Retinal pigment epithelial cell (primary cell): ENCODE results near the gene GINS3.
"Not testable (repeated sequence)": the region's sequence is repeated elsewhere in the genome, so short reads cannot be mapped to it uniquely, and the experiment has no call there.

Experiments
- DNase-seq: peaks from one replicate; pipeline ENCODE4 v3.0.0-alpha.2; 2010; ENCODE audit warnings: low read depth
- H3K4me3 ChIP-seq: 2 replicates; pipeline ENCODE4 v1.5.1; 2011; ENCODE audit warnings: mild to moderate bottlenecking, low read length, control low read depth, moderate library complexity
- TF ChIP-seq, protein P1 (sequence below): conservative IDR thresholded peaks from 2 replicates; pipeline ENCODE4 v1.5.1; 2011; ENCODE audit warnings: low read depth, low read length, control low read depth, inconsistent platforms

Gene GINS3

DNA sequence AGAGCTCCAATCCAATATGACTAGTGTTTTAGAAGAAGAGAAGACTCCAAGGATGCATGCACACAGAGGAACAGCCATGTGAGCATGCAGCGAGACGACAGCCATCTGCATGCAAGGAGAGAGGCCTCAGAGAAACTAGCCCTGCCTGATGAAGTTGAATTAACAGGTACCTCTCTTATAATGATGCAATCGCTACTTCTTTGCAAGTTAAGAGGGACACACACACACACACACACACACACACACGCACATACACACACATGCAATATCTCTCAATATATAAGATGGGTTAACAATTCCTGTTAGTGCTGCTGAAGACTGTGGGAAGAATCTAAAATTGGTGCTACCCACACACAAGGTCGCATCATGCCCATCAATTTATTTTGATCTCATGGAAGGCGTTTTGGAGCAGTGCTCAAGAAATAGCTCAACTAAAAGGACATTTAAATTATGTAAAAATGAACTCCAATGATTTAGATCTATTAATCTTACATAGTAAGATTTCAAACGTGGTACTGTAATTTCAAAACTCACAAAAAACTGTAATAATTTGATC lies 7.0 kb upstream of the GINS3 start:
- DNase-seq = no peak
- H3K4me3 ChIP-seq = no peak overlapping the region
- TF ChIP-seq, protein P1, sequence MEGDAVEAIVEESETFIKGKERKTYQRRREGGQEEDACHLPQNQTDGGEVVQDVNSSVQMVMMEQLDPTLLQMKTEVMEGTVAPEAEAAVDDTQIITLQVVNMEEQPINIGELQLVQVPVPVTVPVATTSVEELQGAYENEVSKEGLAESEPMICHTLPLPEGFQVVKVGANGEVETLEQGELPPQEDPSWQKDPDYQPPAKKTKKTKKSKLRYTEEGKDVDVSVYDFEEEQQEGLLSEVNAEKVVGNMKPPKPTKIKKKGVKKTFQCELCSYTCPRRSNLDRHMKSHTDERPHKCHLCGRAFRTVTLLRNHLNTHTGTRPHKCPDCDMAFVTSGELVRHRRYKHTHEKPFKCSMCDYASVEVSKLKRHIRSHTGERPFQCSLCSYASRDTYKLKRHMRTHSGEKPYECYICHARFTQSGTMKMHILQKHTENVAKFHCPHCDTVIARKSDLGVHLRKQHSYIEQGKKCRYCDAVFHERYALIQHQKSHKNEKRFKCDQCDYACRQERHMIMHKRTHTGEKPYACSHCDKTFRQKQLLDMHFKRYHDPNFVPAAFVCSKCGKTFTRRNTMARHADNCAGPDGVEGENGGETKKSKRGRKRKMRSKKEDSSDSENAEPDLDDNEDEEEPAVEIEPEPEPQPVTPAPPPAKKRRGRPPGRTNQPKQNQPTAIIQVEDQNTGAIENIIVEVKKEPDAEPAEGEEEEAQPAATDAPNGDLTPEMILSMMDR = no peak

DNA sequence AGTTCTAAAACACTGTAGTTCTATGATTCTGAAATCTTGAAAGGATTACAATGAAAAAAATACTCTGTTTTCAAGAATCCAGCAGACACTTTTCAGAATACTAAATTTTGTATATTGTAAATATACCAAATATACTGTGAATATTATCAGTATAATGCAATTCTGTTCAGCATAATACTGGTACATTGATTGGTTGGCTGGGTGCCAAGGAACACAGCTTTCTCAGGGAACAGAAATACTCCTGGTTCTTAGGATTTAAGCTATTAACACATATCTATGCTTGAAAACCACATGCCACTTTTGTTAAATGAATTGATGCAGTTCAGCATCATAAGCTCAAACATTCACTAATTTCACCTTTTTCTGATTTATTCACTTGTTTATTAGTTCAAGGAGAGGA lies 2.5 kb upstream of the GINS3 start:
- no peak overlapping the region for H3K4me3 ChIP-seq
- DNase-seq = no peak
- TF ChIP-seq, protein P1 = no peak

DNA sequence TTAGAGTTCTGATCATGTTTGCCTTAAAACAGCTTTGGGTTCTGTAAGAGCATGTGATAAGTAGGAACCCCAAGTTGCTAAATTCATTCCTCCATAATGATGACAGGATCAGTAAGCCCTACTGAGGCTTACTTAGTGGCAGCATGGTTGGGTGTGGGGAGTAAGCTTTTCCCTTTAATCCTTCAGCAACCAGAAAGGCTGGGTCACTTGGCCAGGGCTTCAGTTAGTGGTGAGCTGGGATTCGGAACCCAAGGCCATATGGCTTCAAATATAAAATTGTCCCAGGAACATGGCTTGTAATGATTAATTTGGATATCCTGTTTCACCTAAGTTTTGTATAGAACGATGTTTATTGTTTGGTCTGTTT lies 850 bp downstream of the GINS3 start:
- TF ChIP-seq, protein P1 = no peak
- peak overlapping the region; percentile 99 for H3K4me3 ChIP-seq
- DNase-seq = peak; percentile 10

DNA sequence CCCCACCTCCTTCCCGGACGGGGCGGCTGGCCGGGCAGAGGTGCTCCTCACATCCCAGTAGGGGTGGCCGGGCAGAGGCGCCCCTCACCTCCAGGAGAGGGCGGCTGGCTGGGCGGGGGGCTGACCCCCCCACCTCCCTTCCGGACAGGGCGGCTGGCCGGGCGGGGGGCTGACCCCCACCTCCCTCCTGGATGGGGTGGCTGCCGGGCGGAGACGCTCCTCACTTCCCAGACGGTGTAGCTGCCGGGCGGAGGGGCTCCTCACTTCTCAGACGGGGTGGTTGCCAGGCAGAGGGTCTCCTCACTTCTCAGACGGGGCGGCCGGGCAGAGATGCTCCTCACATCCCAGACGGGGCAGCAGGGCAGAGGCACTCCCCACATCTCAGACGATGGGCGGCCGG lies 4.6 kb downstream of the GINS3 start:
- H3K4me3 ChIP-seq, DNase-seq: not testable (repeated sequence)

DNA sequence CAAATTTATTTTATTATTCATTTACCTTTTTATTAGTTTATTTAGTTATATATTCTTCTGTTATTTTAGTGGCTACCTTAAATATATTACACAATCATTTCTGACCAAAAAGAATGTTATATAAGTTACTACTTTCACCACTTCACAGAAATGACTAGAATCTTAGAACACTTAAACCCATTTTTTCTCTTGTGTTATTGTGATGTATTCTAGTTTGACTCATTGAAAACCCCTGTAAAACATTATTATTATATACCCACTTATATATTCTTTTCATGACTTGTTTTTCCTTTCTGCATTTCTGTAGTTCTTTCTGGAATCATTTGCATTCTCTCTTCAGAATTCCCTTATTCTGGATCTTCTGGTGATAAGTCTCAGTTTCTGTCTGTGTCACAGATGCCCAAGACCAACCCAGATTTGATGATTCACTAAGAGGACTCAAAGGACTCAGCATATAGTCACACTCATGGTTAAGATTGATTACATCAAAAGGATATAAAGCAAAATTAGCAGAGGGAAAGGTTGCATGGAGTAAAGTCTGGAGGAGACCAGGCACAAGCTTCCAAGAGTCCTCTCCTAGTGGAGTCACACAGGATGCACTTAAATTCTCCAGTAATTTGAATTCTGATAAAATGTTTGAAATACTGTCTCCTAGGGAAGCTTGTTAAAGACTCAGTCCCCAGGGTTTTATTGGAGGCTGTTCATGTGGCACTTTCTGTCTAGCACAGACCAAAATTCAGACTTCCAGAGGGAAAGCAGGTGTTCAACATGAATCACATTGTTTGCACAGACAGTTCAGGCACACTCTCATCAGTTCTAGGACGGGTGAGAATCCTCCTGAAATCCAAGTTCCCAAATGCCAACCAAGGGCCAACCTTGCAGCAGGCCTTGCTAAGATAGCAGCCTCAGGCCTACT lies 7.7 kb downstream of the GINS3 start:
- no peak for DNase-seq
- no peak overlapping the region for H3K4me3 ChIP-seq
- TF ChIP-seq, protein P1 = no peak

DNA sequence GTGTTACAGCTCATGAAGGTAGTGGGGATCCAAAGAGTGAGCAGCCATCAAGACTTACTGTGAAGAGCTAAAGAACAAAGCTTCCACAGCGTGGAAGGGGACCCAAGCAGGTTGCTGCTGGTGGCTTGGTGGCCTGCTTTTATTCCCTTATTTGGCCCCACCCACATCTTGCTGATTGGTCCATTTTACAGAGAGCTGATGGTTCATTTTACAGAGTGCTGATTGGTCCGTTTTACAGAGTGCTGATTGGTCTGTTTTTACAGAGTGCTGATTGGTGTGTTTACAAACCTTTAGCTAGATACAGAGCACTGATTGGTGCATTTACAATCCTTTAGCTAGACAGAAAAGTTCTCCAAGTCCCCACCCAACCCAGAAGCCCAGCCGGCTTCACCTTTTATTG lies 9.0 kb downstream of the GINS3 start:
- not testable (repeated sequence) for DNase-seq, H3K4me3 ChIP-seq

DNA sequence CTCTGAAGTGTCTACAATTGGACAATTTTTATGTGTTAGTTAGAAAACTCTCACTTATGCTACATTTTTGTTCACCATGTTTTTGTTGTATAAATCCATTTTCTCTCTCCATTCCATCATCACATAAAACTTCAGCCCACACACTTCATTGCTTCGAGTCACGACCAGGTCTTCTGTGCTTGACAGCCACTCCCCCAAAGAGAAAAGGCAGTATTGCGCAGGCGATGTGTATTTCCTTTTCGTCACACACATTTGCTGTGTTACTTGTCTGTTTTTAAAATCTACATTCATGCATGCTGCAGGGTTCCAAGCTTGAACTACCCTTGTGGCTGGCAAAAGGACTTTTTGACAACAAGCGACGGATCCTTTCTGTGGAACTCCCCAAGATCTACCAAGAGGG lies 10.5 kb downstream of the GINS3 start:
- TF ChIP-seq, protein P1 = no peak
- no peak for DNase-seq
- H3K4me3 ChIP-seq = no peak overlapping the region

DNA sequence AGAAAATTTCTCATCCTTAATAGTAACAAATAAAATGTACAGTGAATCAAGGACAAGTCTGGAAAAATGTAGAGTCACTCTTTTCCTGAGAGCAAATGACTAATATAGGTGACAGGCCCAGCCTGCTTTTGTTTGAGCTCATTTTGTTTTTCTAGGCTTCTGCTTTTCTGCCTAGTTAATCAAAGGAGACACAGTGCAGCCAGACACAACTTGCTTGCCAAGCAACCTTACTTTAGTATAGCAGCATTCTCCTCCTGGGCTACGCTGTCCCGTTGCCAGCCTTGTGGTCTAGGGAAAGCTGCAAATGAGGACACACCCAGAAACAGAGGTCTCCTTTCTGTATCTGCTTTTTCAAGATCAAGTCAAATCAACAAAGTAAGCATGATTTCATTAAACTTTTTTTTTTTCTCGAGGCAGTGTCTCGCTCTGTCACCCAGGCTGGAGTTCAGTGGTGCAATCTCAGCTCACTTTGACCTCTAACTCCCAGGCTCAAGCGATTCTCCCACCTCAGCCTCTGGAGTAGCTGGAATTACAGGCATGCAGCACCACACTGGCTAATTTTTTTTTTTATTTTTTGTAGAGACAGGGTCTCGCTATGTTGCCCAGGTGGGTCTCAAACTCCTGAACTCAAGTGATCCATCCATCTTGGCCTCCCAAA lies 17.2 kb downstream of the GINS3 start:
- no peak overlapping the region for H3K4me3 ChIP-seq
- peak; percentile 79 for DNase-seq
- TF ChIP-seq, protein P1 = no peak
